D341Med (cell line): Measurements from ENCODE around the gene LPP.

Source experiments
- DNase-seq: peaks from one replicate; pipeline ENCODE4 v3.0.0; 2012; ENCODE audit warnings: low spot score

Gene LPP

GRCh38 chr3:188254520-188255070 lies 100.6 kb downstream of the LPP start:
- DNase-seq = no peak

- no peak for DNase-seq
These were observed 101.2 kb downstream of the LPP start for GRCh38 chr3:188255190-188255589.

- no peak for DNase-seq
These were observed 102.8 kb downstream of the LPP start for GRCh38 chr3:188256758-188257157.

- DNase-seq = no peak
These were observed 103.5 kb downstream of the LPP start for GRCh38 chr3:188257384-188258026.

- no peak for DNase-seq
These were observed 105.2 kb downstream of the LPP start for GRCh38 chr3:188259191-188259590.

- DNase-seq = no peak
These were observed 105.6 kb downstream of the LPP start for GRCh38 chr3:188259596-188259995.

- no peak for DNase-seq
These were observed 107.1 kb downstream of the LPP start for GRCh38 chr3:188261011-188261410.

- no peak for DNase-seq
These were observed 108.5 kb downstream of the LPP start for GRCh38 chr3:188262488-188262887.

- no peak for DNase-seq
These were observed 109.1 kb downstream of the LPP start for GRCh38 chr3:188262913-188263683.

- DNase-seq = no peak
These were observed 110.6 kb downstream of the LPP start for GRCh38 chr3:188264226-188265207.

- no peak for DNase-seq
These were observed 112.8 kb downstream of the LPP start for GRCh38 chr3:188266562-188267274.

GRCh38 chr3:188267790-188268335 lies 113.9 kb downstream of the LPP start:
- no peak for DNase-seq

- DNase-seq = no peak
These were observed 114.4 kb downstream of the LPP start for GRCh38 chr3:188268336-188268735.

- no peak for DNase-seq
These were observed 115.1 kb downstream of the LPP start for GRCh38 chr3:188269040-188269439.

- no peak for DNase-seq
These were observed 116.5 kb downstream of the LPP start for GRCh38 chr3:188270423-188270972.

GRCh38 chr3:188271226-188271914 lies 117.4 kb downstream of the LPP start:
- DNase-seq = no peak

GRCh38 chr3:188272481-188273372 lies 118.8 kb downstream of the LPP start:
- DNase-seq = no peak

- no peak for DNase-seq
These were observed 120.4 kb downstream of the LPP start for GRCh38 chr3:188274249-188274915.

GRCh38 chr3:188276375-188276774 lies 122.4 kb downstream of the LPP start:
- DNase-seq = no peak
